Measurements from ENCODE around the gene TTC23.
"Not testable (repeated sequence)": the region's sequence is repeated elsewhere in the genome, so short reads cannot be mapped to it uniquely, and the experiment has no call there.

The TTC23 gene

DNA sequence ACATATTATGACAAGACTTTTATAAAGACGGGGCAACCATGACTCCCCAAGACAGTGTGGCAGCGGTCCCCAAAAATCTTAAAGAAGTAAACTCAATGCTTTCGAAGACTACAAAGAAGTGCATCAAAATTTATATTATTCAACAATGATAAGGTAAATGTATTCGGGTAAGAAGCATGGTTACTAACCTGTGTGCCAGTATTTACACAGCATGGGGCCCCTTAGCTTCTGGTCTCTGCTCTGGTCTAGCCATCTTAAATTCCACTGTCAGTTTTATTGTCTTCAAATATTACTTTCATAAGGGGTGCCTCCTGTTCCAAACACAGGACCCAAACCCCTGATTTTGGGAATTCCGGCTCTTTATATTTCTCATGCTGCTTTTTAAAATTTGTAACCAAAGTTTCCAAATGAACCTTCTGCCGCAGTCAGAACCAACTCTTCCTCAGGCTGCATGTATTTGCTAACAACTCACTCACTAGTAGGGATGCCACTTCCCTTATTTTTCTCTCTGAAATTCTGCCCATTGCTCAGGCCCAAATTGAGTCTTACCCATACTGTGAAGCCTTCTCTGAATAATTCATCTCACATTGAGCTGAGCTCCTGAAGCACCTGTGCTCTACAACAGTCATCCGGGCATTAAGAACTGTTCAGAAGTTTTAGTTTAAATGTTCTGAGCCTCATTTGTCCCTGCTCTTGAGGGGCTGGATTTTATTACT is 1.2 kb downstream of the TTC23 start:
- DNase-seq: no peak

DNA sequence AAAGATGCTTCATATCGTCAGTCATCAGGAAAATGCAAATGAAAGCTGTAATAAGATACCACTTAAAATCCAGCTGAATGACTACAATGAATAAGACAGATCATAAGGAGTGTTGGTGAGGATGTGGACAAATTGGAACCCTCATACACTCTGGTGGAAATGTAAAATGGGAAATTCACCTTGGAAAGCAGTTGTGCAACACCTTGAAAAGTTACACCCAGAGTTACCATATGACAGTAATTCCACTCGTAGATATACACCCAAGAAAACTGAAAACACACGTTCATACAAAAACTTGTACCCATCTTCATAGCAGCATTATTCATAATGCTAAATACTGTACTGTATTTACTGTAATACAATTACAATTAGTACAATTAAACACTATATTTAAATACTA is 2.3 kb downstream of the TTC23 start:
- no peak for DNase-seq

DNA sequence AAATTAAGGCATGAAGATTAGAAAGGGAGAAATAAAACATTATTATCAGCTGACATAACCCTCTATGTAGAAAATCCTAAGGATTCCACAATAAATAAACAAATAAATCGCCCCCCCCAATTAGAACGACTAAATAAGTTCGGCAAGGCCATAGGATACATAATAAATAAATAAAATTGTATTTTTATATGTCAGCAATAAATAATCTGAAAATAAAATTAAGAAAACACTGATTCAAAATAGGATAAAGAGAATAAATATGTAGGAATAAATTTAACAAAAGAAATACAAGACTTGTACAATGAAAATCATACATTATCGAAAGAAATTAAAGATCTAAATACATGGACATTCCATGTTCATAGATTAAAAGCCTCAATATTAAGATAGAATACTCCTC is 5.1 kb downstream of the TTC23 start:
- DNase-seq: no peak

DNA sequence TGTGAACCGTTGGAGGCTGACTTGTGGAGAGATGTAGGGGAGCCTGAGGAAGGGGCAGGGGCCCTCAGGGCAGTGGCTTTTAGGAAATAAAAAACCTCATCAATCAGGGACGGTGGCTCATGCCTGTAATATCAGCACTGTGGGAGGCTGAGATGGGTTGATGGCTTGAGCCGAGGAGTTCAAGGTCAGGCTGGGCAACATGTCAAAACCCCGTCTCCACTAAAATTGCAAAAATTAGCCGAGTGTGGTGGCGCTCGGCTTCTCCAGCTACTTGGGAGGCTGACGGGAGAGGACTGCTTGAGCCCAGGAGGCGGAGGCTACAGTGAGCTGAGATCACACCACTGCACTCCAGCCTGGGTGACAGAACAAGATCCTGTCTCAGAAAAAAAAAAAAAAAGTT is 7.6 kb downstream of the TTC23 start:
- DNase-seq: no peak

DNA sequence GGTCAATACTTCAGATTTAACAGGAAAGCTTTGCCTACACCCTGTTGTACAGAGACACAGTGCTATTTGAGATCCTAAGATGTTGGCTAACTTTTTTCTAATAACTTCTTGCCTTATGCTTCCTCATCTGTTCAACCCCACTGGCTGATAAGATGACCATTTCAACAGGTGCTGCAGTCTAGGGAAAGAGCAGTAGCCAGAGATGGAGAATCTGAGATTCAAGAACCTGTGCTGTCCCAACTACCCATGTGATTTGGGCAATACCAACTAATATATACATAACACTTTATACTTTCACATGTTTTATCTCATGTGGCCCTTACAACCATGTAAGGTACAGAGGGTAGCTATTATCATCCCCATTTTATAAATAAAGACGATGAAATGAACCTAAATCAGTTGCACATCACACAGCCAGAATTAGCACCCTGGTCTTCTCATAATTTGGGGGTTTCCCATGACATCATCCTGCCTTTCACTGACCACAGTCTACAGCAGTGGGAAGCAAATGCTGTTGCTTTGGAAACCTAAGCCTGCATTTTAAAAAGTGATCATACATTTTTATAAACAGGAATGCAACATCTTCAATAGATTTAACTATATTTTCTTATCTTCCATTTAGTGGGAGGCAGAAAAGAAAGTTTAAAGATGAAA is 9.7 kb downstream of the TTC23 start:
- DNase-seq: no peak

DNA sequence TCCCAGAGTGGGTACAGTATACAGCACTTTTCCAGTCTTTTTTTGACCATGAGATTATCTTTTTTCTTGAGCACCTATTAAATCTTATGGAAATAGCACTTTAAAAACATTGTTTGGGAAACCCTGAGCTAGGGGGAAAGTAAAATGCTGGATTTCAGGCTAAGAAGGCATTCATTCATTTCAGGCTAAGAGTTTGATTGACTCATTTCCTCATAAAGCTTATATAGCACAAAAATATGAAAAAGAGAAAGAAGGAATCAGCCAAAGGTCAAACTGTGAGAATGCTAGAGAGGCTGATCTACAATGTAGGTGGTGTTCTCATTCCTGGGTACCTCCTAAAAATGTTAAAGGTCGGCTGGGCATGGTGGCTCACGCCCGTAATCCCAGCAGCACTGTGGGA is 10.5 kb downstream of the TTC23 start:
- no peak for DNase-seq

DNA sequence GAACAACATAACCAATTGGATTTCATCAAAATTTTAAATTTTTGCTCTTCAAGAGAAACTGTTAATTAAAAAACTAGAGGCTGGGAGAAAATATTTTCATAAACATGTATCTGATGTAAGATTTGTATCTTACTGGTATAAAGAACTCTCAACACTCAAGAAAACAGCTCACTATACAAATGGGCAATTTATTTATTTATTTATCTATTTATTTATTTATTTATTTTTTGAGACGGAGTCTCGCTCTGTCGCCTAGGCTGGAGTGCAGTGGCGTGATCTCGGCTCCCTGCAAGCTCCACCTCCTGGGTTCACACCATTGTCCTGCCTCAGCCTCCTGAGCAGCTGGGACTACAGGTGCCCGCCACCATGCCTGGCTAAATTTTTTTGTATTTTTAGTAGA is 15.2 kb downstream of the TTC23 start:
- not testable (repeated sequence) for DNase-seq

DNA sequence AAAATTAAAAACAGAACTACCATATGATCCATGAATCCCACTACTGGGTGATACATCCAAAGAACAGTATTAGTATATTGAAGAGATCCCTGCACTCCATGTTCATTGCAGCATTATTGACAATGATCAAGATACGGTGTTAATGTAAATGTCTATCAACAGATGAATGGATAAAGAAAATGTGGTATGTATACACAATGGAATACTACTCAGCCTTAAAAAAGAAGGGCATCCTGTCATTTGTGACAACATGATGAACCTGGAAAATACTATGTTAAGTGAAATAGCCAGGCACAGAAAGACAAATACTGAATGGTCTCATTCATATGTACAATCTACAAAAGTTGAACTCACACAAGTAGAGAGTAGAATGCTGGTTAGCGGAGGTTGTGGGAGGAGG is 16.6 kb downstream of the TTC23 start:
- DNase-seq: no peak

DNA sequence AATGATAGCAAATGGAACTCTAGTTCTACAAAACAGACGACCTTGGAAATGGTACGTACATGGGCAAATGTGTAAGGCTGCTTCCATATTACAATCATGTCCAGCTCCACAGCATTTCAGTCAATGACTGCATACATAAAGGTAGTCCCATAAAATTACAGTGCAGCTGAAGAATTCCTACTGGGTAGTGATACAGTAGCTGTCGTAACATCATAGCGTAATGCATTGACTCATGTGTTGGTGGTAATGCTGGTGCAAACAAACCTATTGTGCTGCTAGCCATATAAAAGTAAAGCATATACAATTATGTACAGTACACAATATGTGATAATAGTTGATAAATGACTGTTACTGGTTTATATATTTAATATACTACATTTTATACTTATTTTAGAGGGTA is 18.5 kb downstream of the TTC23 start:
- DNase-seq: no peak

DNA sequence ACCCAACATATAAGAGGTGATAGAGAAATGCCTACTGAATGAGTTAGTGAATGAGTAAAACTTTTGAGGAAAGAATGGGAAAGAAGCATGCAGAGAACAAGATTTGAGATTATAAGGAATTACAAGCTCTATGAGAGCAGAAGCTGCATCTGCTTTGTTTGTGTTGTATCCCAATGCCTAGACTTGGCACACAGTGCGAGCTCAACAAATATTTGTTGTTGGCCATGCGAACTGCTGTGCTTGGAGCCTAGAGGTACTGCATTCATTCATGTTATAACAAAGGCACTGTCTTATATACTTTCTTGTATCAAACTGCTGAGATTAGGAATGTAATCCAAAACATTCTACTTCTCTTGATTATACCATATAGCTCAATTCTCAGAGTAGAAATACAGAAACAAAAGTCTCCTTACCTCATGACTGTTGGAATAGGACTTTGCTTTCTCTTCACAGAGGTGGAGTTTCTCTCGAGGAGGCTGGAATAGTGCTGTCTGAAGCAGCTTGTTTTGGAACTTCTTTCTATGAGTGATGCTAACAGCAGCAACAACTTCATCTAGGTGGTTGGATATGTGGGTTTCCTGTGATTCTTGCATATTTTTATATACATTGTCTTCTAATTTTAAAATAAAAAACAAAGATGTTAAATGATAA is 21.1 kb downstream of the TTC23 start:
- no peak for DNase-seq

DNA sequence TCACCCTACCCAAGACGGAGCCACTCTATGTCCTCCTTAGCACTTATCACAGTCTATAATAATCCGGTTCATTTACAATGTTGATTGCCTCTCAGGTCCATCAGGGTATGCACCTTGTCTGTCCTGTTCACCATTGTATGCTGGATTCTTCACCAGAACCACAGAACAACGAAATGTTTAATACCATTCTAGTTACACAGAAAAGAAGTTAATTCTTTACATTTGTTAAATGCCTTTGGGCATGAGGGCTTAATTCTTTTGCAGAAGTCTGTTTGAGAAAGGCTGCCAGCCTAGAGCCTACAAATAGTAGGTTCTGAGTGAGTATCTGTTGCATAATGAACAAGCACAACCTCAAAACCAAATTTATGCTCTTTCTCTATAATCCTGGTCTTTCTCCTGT is 22.6 kb downstream of the TTC23 start:
- DNase-seq: no peak

DNA sequence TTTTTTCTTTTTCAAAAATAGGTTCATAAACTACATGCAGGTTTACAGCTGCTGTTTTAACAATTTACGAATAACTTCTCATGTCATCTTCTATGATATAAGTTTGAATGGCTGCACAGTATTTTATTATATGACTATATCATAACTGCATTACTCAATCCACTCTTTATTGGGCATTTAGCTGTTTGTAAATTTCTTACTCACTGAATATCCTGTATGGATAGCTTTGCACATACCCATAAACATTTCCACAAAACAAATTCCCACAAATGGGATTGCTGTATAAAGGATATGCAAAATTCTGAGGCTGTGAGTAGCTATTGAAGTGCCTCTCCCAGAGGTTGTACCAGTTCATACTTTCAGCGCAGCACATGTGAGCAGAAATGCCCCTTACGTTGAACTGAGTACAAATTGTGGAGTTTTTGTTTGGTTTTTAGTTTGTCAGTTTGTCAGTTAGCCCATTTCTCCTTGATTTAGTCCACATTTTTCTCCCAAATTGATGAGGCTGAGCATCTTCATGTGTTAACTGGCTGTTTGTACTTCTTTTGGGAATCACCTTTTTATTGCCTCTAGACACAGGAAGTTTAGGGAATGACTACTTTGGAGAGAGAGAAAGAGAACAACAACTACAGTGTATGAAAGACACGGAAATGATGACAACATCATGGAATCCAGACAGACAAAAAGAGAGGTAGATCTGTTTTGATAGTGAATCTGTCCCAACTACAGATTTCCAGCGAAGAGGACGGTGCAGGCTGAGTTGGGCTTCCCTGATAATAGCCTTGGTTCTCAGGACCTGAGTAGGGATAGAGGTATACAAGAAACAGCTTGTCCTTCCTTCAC is 24.8 kb downstream of the TTC23 start:
- no peak for DNase-seq

DNA sequence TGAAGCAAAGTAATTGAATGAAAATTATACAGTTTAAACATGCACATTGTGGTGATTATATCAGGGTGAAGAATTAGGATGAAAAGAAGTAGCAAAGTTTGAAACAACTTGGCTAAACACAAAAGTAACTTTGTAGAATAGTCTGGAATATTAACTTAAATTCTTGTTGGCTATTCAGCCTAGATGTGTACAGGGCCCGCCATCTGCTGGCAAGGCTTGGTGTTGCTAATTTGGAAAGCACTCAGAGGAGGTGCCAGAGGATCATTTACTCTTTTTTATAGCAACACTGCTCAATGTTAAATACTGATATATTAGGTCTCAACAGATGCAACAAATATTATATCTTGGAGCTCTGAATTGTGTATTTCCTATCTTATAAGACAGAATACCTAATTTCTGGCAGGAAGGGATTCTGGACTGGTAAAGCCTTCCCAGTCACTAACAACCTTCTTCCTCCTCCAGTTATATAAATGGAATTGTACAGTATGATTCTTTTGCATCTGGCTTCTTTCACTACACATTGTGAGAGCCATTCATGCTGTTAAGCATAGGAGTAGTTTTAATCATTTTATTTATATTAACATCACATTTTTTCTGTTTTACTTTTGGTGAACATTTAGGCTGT is 36.1 kb downstream of the TTC23 start:
- DNase-seq: peak; percentile 61

DNA sequence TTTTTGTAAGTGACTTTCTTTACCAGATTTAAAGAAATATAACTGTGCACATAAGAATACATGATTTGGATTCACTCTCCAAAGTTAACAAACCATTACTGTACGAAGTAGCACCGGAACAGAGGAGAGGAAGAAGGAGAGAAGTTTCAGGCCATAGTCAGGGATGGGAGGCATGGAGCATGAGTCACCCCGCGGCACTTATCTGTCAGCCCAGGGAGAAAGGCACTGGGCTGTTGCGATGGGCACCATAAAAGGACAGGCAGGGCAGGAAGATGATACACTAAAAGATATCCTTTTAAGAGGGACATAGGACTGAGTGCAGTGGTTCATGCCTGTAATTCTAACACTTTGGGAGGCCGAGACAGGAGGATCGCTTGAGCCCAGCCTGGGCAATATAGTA is 37.0 kb downstream of the TTC23 start:
- DNase-seq: no peak

DNA sequence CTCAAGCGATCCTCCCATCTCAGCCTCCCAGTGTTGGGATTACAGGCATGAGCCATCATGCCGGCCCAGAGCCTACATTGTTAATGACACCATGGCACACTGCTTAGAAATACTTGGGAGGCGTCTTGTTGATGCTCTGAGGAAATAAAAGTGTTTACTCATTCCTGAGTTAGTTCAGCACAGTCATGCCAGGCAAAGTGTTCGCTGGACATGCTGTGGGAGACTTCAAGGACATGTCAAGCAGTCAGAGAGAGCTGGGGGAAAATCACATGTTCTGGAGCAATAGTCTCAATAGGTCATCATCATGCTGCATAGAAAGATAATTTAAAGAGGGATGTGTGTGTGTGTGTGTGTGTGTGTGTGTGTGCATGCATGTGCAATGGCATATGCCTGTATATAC is 37.5 kb downstream of the TTC23 start:
- no peak for DNase-seq

DNA sequence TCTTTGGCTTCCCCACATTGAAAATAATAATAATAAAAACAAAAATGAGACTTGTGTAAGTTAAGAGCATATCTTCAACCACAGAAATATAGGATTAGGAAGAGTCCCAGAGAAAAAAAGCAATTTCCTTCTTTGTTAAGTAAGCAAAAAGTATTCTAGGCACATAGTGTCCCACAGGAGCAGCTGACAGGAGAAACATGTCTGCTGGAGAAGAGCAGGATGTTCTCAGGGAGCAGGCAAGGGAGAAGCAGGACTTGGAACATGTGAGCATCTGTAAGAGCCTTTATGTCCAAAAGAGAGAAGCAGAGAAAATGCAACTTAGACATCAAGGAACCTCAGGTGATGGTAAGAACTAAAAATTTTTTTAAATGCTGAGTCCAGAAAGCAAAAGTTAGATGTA is 39.0 kb downstream of the TTC23 start:
- DNase-seq: no peak

DNA sequence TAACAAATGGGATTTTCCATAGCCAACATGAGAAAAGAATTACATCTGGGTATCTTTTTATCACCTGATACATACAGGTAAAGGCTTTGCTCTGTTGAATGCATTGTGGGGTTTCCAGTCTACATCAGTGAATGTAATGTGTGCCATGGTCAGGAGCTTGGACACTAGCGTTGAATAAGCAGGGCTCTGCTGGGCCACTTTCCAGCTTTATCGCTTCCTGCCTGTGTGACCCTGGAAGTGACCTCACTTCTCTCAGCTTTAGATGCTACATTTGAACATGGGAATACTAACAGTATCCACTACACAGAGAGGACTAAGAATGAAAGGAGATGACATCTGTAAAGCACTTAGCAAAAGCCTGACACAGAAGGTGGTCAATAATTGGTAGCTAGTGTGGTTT is 40.1 kb downstream of the TTC23 start:
- DNase-seq: no peak

DNA sequence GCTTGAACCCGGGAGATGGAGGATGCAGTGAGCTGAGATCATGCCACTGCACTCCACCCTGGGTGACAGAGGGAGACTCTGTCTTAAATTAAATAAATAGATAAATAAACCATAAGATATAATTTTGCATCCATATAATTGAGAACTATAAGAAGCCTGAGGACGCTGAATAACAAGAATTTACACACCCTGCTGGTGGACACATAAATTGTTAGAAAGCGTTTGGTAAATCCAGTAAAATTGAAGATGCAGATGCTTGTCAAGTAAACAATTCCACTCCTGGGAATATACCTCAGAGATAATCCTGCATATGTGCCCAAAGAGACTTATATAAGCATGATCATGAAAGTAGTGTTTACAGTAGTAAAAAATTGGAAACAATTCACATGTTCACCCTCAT is 41.7 kb downstream of the TTC23 start:
- DNase-seq: no peak

DNA sequence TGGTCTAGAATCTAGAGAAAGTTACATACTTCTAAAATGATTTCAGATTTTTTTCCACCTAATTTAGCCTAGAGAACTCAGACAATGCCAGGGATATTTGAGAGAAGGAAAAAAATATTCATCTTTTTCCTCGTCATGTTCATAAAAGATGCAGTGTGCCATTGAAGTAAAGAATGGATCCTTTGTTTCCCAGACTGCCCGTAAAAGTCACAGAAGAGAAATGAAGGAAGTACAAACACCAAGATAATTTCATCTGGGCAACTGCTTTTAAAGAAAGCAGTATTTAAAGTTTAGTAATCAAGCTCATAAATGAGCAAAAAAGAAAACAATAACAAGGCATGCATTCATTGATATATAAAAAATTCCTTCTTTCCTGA is 47.2 kb downstream of the TTC23 start:
- DNase-seq: no peak

DNA sequence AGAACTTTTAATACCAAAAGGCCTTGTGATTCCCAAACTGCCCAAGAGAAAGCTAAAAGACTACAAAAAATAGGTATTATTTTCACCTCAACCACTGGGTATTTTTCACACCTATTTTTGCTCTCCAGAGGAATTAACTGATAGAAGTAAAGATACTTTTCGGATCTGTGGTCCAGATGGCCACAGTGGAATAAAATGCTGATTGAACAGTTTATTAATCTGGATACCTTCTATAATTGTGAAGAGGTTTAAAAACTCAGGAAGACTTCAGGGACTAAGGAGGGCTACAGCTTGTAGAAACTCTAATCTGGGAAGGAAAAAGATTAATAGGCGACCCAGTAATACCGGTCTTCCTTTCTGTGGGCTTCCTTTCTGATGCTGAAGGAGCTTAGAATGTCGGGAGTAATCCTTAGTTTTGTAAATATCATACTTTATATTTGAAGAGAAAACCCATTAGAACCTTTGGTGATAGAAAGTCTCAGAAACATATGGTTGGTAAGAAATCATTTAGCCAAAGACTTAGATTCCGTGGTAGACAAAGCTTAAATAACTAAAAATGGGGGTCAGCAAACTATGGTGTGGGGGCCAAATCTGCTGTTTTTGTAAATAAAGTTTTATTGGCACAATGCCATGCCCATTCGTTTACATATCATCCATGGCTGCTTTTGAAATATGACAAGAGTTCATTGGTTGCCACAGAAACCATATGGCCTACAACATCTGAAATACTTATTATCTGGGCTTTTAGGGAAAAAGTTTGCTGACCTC is 47.8 kb downstream of the TTC23 start:
- DNase-seq: no peak

DNA sequence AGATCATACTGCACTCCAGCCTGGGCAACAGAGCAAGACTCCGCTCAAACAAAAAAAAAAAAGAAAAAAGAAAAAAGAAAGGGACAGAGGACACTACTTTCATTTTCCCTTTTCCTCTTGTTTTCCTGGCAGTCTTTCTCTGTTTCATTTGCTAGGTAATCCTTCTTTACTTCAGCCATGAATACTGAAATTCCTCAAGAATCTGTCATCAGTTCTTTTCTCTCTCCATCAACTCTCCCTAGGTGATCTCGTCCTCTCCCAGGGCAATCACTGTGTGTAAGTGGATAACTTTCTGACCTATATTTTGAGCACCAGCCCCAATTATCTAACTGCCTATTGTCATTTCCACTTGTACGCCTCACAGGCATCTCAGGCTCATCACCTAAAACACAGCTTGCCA is 51.5 kb downstream of the TTC23 start:
- no peak for DNase-seq

DNA sequence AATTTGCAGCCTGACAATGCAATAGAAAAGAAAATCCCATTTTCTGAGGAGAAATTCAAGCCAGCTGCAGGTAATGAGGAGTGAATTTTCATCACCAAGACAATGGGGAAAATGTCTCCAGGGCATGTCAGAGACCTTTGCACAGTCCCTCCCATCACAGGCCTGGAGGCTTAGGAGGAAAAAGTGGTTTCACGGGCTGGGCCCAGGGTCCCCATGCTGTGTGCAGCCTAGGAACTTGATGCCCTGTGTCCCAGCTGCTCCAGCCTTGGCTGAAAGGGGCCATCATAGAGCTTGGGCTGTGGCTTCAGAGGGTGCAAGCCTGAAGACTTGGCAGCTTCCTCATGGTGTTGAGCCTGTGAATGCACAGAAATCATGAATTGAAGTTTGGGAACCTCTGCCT is 57.2 kb downstream of the TTC23 start:
- DNase-seq: not testable (repeated sequence)
